GM18951 (cell line): ENCODE data around the gene ZNF790.
A peak's percentile ranks its signal among the peaks of the same experiment; 100 is the strongest.

Experiments
- POLR2A ChIP-seq: IDR thresholded peaks from 4 replicates; pipeline ENCODE4 v1.6.1; 2011; ENCODE audit warnings: mild to moderate bottlenecking; ENCODE audit not compliant: insufficient read length, insufficient read depth; ENCODE audit errors: extremely low read depth
- in situ Hi-C: fragments of 300-500 bp; cut with MboI; formaldehyde crosslinking; loops from one replicate; pipeline ENCODE4 v1.12.0; 2022; ENCODE audit warnings: low sequenced_read_pairs, mixed read lengths, inconsistent platforms; ENCODE audit not compliant: unreplicated experiment

ZNF790 gene

GRCh38 chr19:36837906-36838783 lies at the start of gene ZNF790:
TSS of gene ZNF790 (minus strand) at chr19:36838387. CDS start at chr19:36825619, 12,768 bp downstream.
- peak; percentile 53 for TF ChIP-seq POLR2A
- in situ Hi-C loops, result no loop called here

- in situ Hi-C loops, result no loop called here
- TF ChIP-seq POLR2A, result no peak
These were observed 39.1 kb upstream of the ZNF790 start for GRCh38 chr19:36876993-36877938.

- in situ Hi-C loops, result no loop called here
- TF ChIP-seq POLR2A, result no peak
These were observed 13.7 kb upstream of the ZNF790 start for GRCh38 chr19:36851898-36852297.

GRCh38 chr19:36850559-36851442 lies 12.6 kb upstream of the ZNF790 start, which contains the start of gene ZNF345:
TSS of gene ZNF345 (plus strand) at chr19:36850876. CDS start at chr19:36876831, 25,955 bp downstream.
- in situ Hi-C loops, result no loop called here

GRCh38 chr19:36849701-36850558 lies 11.7 kb upstream of the ZNF790 start:
- in situ Hi-C loops, result no loop called here
- peak; percentile 40 for TF ChIP-seq POLR2A

More at GRCh38 chr19:36850559-36851442, 12.6 kb upstream of the ZNF790 start, which contains the start of gene ZNF345:
- TF ChIP-seq POLR2A, result peak; percentile 55

- TF ChIP-seq POLR2A, result no peak
- in situ Hi-C loops, result no loop called here
These were observed 9.8 kb upstream of the ZNF790 start for GRCh38 chr19:36847968-36848367.

GRCh38 chr19:36838784-36839324 lies 667 bp upstream of the ZNF790 start:
- no peak for TF ChIP-seq POLR2A
- in situ Hi-C loops, result no loop called here

- no peak for TF ChIP-seq POLR2A
- in situ Hi-C loops, result no loop called here
These were observed 846 bp downstream of the ZNF790 start for GRCh38 chr19:36837176-36837905.

- TF ChIP-seq POLR2A, result no peak
- in situ Hi-C loops, result no loop called here
These were observed 4.8 kb downstream of the ZNF790 start for GRCh38 chr19:36833430-36833829.

GRCh38 chr19:36821758-36822157 lies 16.4 kb downstream of the ZNF790 start:
- in situ Hi-C loops, result no loop called here

More at GRCh38 chr19:36821758-36822157, 16.4 kb downstream of the ZNF790 start:
- no peak for TF ChIP-seq POLR2A
